Activated T-cell treated with anti-CD3 and anti-CD28 coated beads for 48 hours (primary cell): ENCODE measurements around the gene HACD3.
"Not testable (repeated sequence)": the region's sequence is repeated elsewhere in the genome, so short reads cannot be mapped to it uniquely, and the experiment has no call there.

Experiments used
- DNase-seq: peaks from one replicate; pipeline ENCODE4 v3.0.0-alpha.2; 2020; ENCODE audit warnings: low read depth

Gene HACD3

DNA sequence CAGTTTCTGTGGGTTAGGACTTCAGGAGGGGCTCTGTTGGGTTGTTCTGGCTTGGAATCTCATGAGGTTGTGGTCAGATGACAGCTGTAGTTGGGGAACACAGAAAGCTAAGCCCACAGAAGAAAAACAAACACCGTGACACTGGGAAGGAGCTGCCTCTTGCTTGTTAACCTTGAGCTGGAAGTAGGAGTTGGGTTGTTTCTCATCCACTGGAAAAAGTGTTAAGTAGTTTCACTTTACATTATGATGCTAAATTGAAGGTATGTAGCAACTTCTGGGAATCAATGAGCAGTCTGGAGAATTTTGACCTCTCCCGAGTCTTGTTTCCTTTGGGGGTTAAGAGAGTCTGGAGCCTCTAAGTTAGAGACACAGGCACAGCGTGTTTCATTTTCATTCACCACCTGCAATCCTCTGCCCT, 20.4 kb downstream of the HACD3 start:
- DNase-seq: no peak

DNA sequence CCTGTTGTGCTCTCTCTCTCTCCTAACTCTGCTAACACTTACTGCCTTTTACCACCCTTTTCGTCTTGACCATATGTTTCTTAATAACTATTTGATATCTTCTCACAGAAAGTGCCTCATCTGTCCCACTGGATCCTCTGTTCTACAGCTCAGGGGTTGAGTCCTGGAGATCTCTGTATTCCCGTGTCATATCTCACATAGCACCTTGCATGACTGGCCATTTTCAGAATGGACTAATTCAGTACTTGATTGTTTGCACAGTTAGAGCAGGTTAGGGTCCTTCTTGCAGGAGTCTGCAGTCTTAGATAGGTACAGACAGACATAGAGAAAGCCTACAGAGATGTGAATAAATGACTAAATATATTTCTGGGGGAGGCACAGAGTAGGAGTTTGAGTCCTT, 20.9 kb downstream of the HACD3 start:
- no peak for DNase-seq

DNA sequence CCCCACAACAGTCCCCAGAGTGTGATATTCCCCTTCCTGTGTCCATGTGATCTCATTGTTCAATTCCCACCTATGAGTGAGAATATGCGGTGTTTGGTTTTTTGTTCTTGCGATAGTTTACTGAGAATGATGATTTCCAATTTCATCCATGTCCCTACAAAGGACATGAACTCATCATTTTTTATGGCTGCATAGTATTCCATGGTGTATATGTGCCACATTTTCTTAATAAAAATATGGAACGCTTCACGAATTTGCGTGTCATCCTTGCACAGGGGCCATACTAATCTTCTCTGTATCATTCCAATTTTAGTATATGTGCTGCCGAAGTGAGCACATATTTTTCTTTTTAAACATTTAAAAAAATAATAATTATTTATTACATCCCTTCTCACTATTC, 22.6 kb downstream of the HACD3 start:
- DNase-seq: not testable (repeated sequence)

DNA sequence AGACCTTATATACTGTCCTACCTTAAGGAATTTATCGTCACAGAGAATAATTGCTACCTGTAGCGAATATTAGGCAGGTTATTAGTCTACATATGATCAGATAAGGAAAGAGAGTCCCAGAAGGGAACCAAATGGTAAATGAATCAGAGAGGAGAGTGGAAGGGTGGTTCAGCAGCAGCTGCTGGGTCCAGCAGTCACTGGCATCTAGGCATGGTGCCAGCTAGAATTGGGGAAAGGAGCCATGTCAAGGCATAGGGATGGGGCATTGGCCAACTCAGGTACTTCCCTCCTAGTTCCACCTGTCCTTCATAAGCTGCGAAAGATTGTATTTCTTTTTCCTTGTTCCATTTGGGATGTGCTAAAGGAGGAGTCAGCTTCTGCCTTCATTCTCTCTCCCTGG, 23.4 kb downstream of the HACD3 start:
- no peak for DNase-seq

DNA sequence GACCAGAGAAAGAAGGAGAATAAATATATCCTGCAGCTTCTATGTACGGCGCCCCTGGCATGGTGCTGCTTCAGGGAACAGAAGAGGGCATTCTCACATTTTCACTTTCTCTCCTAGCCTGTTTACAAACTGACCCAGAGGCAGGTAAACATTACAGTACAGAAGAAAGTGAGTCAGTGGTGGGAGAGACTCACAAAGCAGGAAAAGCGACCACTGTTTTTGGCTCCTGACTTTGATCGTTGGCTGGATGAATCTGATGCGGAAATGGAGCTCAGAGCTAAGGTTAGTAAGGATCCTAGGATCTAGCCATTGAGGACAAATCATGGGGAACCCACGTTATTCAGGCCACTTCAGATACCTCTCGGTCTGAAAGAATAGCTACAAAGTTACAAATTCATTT, 26.4 kb downstream of the HACD3 start:
- DNase-seq: no peak

DNA sequence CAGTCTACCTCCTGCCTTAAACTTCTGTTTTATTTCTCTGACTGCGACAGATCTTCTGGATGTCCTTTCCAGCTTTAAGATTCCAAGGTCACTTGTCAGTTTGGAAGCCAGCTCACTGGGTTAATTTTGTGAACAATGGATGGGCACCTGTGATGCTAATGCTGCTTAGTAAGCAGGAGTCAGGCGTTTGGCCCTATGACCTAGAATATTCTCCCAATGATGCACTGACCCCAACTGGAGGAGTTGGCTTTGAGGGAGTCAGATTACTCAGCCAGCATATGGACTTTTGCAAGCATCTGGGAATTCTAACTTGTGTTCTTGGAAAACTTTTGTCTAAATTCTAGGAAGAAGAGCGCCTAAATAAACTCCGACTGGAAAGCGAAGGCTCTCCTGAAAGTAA, 28.1 kb downstream of the HACD3 start:
- DNase-seq: no peak

DNA sequence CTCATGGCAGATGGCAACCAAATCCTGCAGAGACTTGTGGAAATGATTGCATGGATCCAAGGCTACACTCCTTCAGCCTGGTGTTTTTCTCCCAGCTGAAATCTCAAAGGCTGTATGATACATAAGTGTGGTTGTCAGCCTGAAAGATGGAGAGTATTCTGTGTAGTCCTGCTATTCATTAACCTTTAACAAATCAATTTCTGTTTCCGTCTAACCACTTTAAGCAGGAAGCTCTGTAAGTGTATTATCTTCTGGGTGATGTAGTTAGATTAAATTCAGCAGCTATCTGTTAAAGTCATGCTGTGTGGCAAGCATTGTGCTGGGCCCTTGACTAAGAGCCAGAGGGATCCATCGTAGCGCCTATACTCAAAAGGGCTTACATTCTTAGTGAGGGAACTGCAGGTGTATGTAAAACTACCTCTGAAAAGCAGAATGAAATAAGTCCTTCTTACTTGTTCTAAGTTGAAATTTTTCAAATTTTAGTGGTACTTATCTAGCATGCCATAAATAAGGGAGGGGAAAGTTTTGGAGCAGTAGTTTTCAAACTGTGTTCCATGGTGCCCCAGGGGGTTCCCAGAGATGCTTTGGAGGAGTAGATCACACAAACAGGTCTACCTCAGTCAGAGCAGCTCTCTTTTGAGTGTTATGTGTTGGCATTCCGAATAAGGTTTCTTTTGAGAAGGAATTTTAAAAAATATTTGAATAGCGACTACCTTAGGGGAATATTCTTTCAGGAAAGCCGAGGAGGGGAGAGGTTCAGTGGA, 28.9 kb downstream of the HACD3 start:
- no peak for DNase-seq

DNA sequence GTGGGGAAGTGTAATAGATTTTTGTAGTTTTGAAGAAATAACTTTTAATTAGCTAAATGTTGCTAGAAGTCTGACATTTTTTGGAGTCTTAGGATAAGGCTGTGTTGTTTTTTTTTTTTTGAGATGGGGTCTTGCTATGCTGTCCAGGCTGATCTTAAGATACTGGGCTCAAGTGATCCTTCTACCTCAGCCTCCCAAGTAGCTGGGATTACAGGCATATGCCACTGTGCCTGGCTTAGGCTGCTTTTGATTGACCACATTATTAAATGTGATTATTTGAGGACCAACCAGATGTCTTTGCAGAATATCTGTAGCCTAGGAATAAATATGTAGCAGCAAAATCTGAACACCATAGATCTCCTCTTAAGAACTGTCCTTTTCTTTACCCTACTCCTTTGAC, 29.7 kb downstream of the HACD3 start:
- no peak for DNase-seq

DNA sequence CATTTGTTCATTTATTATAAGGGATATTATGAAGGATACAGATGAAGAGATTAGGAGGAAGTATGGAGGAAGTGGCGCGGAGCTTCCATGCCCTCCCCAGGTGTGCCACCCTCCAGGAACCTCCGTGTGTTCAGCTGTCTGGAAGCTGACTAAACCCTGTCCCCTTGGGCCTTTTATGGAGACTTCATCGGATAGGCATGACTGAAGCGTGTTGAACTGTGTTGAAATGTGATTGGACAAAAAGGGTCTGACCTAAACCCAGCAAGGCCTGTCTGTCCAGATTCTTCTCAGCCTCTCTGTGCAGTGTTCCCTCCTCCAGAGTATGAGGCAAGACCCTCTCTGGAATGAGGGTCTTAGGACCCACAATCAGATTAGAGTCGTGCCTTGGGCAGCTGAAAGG, 31.7 kb downstream of the HACD3 start:
- DNase-seq: no peak

DNA sequence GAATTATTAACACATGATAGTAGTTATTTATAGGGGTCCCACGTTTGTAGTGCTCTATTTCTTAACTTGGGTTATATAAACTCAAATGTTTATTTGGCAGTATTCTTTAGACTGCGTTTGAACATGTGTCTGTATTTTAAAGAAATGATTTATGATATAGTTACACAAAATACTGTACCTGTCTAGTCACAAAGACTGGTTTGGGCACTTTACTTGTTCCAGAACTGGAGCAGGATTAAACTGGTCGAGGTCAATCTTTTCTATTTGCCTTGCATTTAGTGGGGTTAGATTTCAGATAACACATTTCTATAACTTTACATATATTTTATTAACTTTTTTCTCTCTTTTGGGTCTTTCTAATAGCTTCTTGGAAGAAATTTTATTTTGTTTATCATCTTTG, 39.5 kb downstream of the HACD3 start:
- DNase-seq: no peak

DNA sequence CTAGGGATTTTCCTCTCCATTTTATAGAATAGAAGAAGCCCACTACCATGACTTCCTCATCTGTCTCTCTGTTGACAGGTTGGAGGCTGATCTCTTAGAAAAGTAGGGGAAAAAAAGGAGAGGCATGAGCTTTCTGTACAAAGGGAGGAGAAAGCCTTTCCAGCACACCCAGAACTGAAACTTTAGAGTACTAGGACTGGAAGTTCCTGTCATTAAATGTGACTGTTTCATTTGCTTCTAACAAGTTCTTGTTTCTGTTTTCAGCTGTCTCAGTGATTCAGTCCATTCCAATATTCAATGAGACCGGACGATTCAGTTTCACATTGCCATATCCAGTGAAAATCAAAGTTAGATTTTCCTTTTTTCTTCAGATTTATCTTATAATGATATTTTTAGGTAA, 41.7 kb downstream of the HACD3 start:
- DNase-seq: no peak

DNA sequence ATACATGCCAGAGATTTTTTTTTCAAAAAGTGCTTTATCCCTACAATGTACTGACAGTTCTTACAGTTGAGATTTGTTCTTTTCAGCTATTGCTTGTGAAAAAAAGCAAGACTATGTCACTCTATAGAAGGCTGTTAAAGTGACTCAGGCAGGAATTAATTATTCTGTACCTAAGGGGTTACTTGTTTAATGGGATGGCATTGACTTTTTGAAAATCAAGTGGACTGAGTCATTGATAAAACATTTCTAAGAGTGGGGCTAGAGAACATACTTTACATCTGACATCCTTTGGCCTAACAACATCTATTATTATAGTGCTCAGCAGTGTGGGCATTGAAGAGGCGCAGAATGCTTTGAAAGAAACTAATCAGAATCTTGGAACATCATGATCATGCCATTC, 46.4 kb downstream of the HACD3 start:
- DNase-seq: no peak

DNA sequence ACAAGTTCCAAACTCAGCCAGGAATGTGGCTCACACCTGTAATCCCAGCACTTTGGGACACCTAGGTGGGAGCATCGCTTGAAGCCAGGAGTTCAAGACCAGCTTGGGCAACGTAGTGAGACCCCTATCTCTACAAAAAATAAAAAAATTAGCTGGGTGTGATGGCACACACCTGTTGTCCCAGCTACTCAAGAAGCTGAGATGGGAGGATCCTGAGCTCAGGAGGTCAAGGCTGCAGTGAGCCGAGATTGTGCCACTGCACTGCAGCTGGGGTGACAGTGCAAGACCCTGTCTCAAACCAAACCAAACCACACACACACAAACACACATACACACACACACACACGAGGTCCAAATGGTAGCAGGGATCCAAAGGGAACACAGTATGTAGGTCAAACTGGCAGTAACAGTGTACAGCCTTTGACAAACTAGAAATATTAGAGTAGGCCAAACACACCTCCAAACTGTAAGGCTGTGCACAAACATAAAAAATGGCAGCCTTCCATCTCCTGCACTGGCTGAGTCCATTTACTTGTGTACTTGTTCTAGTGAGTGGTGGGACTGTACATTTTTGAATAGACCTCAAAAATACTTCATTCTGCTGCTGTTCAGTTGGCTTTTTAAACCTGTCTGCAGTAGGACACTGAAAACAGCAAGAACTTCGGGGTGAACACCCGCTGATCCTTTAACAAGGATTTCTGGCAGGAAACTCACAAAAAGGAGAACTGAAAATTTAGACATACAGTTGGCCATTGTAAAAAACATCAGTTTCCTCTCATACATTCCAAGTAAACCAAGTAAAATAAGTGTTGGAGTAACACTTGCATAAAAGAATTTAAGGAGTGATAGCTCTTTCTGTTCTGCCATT, 47.1 kb downstream of the HACD3 start:
- DNase-seq: no peak

DNA sequence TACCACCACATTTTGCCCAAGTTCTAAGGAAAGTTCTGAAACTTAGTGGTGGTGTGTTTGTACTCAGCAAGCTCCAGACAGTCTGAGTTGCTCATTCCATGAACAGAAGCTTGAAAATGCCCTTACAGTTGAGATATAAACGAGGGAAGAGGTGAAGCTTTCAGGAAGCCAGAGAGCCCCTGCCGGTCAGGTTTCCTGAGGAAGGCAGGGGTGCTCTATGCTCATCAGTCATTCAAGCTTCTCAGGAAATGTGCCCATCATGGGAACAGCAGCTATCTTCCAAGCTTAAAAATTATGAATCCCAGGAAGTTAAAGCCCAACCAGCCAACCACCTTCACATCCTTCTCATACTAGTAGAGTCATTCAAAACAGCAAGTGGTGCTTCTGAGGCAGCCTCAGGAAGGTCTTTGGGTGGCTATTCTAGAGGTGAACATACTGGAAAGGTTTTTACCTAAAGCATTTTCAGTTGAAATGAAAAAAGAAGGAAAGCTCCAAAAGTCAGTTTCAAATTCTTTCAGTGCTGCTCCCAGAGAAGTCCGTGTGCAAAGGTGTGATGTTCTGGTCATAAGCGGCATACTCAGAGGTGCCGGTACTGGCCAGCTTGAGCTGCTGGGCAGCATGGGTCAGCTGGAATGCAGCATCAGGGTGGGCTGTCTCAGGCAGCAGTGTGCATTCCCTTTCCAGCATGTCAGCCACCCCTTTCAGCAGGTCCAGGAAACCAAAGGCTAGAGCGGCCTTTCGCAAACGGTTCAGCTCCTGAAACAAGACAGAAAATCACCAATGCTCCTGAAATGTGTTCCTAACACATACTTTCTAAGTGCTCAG, 48.9 kb downstream of the HACD3 start:
- no peak for DNase-seq

DNA sequence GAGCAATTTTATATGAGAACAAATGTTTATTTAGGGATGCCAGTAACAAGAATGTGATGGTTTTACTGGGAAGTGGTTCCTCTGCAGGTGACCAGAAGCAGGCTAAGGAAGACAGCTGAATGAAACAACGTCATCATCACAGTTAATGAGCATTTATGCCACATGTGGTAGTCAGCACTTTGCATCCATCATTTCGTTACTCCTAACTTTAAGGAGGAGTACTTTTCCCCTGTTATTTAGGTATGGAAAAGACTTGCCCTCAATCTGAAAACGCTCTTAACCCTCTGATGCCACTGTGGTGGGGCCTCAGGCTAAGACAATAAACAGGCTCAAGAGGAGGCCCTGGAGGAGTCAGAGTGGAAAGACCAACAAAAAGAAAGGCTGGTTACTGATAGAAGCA, 49.5 kb downstream of the HACD3 start:
- DNase-seq: no peak

DNA sequence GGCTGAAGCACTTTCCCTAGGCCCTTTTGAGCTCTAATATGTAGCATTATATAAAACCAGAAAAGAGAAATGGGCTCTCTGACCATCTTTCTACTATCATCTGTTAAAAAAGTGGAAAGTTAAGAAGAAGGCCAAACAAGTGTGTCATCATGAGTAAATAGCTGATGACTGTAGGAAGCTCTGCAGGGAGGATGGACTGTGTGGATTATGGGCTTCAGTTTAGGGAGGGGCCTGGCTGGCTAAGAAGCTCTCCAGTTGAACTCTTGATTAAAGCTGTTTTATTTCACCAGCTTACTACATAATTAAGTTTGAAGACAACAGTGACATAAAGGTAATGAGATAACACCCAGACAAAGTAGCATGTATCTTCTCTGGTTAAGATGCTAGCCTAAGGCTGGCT, 50.0 kb downstream of the HACD3 start:
- DNase-seq: no peak

DNA sequence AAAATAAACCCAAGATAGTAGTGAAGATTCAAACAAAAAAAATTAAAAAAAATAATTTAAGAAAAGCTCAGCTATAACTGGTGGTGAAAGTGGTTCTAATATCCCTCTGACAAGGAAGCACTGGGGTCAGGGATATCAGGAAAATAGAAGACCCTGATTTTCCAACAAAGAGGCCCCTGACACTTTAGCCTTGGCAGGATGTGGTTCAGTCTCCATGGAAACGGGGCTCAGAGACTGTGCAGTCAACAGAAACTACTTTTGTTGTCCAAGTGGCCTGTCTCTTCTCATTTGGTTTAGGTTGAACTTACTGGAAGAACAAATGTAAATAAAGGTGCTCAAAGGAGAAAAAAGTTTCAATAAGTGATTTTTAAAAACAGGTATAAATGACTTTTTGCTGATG, 53.4 kb downstream of the HACD3 start:
- DNase-seq: no peak

DNA sequence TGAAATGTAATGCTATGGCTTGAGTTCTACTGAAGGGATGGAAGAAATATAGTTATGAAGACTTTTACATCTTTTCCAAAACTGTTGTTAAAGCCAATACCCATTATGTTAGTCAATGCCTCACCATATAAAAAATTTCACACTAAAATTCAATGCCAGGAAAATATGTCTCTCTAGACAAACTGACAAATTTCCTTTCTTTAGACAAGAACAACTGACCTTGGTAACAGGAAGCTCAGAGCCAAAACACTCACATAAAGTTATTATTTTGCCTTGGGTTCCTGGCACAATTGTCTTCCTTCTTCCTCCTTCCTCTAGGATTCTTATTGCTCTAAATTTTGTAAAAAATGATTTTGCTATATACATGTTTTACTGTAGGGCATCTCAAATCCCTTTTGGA, 54.0 kb downstream of the HACD3 start:
- DNase-seq: no peak

DNA sequence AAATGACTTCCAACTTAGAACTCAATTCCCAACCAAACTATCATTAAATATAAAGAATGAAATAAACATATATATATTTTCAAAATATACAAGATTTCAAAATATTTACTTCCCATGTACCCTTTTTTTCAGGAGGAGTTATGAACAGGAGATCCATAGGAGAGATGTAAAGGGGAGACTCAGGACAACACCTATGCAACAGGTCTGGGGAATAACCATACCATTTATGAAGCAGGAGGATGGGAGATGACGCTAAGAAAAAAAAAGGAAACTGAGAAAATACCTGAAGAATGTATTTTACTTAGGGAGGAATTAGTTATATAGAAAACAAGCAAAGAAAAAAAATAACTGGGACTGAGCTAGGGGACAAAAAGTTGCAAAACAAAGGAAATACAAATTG, 56.8 kb downstream of the HACD3 start:
- DNase-seq: no peak

DNA sequence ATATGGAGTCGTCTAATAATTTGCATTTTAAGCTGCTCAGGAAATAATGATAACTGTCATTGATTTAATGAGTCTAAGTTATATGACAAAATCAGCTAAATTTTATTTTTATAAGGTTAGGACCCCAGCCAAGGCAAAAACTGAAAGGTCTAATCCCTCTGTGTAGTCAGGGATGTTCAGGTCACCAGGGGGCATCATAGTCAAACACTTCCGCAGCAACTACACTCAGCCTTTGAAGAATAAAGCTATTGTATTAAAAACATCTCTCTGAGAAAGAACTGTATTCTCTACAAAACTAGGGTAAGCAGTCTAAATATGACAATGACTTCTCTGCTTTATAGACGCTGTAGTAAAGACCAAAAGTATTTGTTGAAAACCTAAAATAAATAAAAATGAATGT, 65.7 kb downstream of the HACD3 start:
- DNase-seq: no peak

DNA sequence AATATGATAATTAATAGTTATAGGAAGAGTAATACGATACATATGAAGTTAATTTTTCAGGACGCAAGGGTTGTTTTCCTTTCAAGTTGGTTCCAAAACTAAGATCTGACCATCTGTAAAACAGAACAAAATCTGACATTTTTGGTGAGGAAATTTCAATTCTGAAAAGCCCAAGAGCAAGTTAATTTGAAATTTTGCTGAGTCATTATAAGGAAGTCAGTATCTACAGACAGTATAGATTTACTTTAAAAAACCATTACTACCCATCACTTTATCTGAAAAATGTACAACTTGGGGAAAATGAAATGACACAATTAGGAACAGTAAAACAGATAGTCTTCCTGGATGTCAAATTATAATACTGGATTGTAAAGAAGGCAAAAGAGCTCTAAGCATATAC, 68.2 kb downstream of the HACD3 start:
- no peak for DNase-seq

DNA sequence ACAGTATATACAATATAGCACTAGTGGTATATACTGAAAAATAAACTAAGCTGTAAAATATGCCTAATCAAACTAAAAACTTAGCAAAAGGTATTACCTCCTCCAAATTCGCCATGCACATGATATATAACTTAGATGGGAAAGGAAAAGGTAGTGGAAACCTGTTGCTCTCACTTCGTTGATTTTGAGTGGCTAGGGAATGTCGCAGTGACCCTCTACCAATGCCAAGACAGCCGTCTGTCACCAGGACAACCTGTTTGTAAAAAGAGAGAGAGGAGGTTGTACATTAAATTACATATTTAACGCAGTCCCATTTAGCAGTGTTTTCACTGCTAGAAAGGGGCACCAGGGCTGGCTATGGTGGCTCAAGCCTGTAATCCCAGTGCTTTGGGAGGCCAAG, 69.4 kb downstream of the HACD3 start:
- no peak for DNase-seq

DNA sequence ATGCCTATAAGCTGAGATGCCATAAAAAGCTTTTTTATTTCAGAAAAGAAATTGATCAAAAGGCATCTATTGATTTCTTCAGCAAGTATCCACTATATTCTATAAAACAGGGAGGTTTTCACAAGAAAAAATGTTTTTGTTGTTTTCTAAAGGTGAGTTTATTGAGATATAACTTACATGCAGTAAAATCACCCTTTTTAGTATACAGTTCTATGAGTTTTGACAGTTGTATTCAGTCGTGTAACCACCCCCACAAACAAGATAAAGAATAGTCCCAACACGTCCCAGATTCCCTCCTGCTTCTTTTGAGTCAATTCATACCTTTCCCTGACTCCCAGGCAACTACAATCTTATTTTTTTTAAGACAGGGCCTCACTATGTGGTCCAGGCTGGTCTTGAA, 72.9 kb downstream of the HACD3 start:
- DNase-seq: no peak
